SK-N-SH treated with all-trans-retinoic acid at 6 μM for 48 hours (cell line): ENCODE measurements around the gene ZNF146.

Source experiments
- ATAC-seq: fragments of 200-7000 bp; cut with Tn5 transposase; 3 replicates; pipeline ENCODE4 v1.9.1; 2020; ENCODE audit warnings: mild to moderate bottlenecking, moderate library complexity
- ARNTL ChIP-seq: fragments of 450-650 bp; formaldehyde crosslinking; IDR thresholded peaks from 2 replicates; pipeline ENCODE4 v1.5.0; 2020; ENCODE audit warnings: low read depth, mild to moderate bottlenecking, moderate library complexity, borderline replicate concordance
- BACH2 ChIP-seq: fragments of 250-450 bp; sonication (Bioruptor Pico); IDR thresholded peaks from 2 replicates; pipeline ENCODE4 v1.9.0; 2021; ENCODE audit warnings: mild to moderate bottlenecking, borderline replicate concordance
- ESRRG ChIP-seq: fragments of 250-450 bp; sonication (Bioruptor Pico); IDR thresholded peaks from 2 replicates; pipeline ENCODE4 v1.6.1; 2021; ENCODE audit warnings: mild to moderate bottlenecking
- GLIS3 ChIP-seq: fragments of 250-450 bp; sonication (Bioruptor Pico); IDR thresholded peaks from 2 replicates; pipeline ENCODE4 v1.5.0; 2020; ENCODE audit warnings: mild to moderate bottlenecking, moderate library complexity
- ISL1 ChIP-seq: fragments of 250-450 bp; sonication (Bioruptor Pico); IDR thresholded peaks from 2 replicates; pipeline ENCODE4 v2.1.2; 2022; ENCODE audit warnings: mild to moderate bottlenecking, moderate library complexity
- OSR1 ChIP-seq: fragments of 250-450 bp; sonication (Bioruptor Pico); IDR thresholded peaks from 2 replicates; pipeline ENCODE4 v1.8.0; 2022; ENCODE audit warnings: moderate library complexity, mild to moderate bottlenecking, inconsistent platforms
- PPARA ChIP-seq: fragments of 250-450 bp; sonication (Bioruptor Pico); IDR thresholded peaks from 2 replicates; pipeline ENCODE4 v1.5.0; 2020; ENCODE audit warnings: mild to moderate bottlenecking, borderline replicate concordance
- RARB ChIP-seq: fragments of 250-450 bp; sonication (Bioruptor Pico); IDR thresholded peaks from 2 replicates; pipeline ENCODE4 v1.8.0; 2021; ENCODE audit warnings: mild to moderate bottlenecking, moderate library complexity
- TCF4 ChIP-seq: fragments of 250-450 bp; sonication (Bioruptor Pico); IDR thresholded peaks from 2 replicates; pipeline ENCODE4 v1.8.0; 2021; ENCODE audit warnings: mild to moderate bottlenecking, moderate library complexity, borderline replicate concordance
- TOX ChIP-seq: fragments of 250-450 bp; sonication (Bioruptor Pico); IDR thresholded peaks from 2 replicates; pipeline ENCODE4 v1.8.0; 2021; ENCODE audit warnings: mild to moderate bottlenecking, moderate library complexity, borderline replicate concordance
- ZC3H10 ChIP-seq: fragments of 250-450 bp; sonication (Bioruptor Pico); IDR thresholded peaks from 2 replicates; pipeline ENCODE4 v1.5.1; 2021; ENCODE audit warnings: mild to moderate bottlenecking, moderate library complexity
- ZFP3 ChIP-seq: fragments of 250-450 bp; sonication (Bioruptor Pico); IDR thresholded peaks from 2 replicates; pipeline ENCODE4 v1.5.0; 2020; ENCODE audit warnings: mild to moderate bottlenecking, moderate library complexity
- ZNF565 ChIP-seq: fragments of 450-650 bp; formaldehyde crosslinking; conservative IDR thresholded peaks from 2 replicates; pipeline ENCODE4 v1.5.0; 2020; ENCODE audit warnings: low read depth, mild to moderate bottlenecking, moderate library complexity
- ZNF70 ChIP-seq: fragments of 450-650 bp; formaldehyde crosslinking; IDR thresholded peaks from 2 replicates; pipeline ENCODE4 v1.5.0; 2020; ENCODE audit warnings: mild to moderate bottlenecking, moderate library complexity
- ZNF8 ChIP-seq: fragments of 450-650 bp; formaldehyde crosslinking; IDR thresholded peaks from 2 replicates; pipeline ENCODE4 v1.5.0; 2020; ENCODE audit warnings: mild to moderate bottlenecking, moderate library complexity
- TF ChIP-seq, protein P1 (sequence below): fragments of 250-450 bp; sonication (Bioruptor Pico); IDR thresholded peaks from 2 replicates; pipeline ENCODE4 v1.5.0; 2020; ENCODE audit warnings: mild to moderate bottlenecking, moderate library complexity
- TF ChIP-seq, protein P2 (sequence below): fragments of 250-450 bp; sonication (Bioruptor Pico); IDR thresholded peaks from 2 replicates; pipeline ENCODE4 v1.8.0; 2020; ENCODE audit warnings: mild to moderate bottlenecking, moderate library complexity, borderline replicate concordance
- TF ChIP-seq, protein P3 (sequence below): fragments of 250-450 bp; sonication (Bioruptor Pico); IDR thresholded peaks from 2 replicates; pipeline ENCODE4 v1.5.1; 2020; ENCODE audit warnings: low read depth, mild to moderate bottlenecking, moderate library complexity
- TF ChIP-seq, protein P4 (sequence below): fragments of 250-450 bp; sonication (Bioruptor Pico); IDR thresholded peaks from 2 replicates; pipeline ENCODE4 v1.8.0; 2021; ENCODE audit warnings: low read depth, mild to moderate bottlenecking, moderate library complexity, borderline replicate concordance

The ZNF146 gene

DNA sequence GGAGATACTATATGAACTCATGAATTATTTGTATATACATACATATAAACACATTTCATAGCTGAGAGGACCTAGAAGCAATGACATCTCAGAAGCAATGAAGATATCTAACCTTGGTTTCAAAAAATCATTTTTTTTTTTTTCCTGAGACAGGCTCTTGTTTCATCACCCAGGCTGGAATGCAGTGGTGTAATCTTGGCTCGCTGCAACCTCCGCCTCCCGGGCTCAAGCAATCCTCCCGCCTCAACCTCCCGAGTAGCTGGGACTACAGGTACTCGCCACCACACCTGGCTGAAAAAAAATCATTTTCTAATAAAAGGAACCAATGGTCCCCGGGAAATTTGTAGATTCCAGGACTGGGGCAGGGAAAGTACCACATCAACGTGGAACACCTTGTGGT, 4.4 kb upstream of the ZNF146 start:
- TF ChIP-seq ZNF565 (no peak), GLIS3 (no peak), TOX (CRISPR knock-in tag) (no peak)
- ATAC-seq, result no peak

DNA sequence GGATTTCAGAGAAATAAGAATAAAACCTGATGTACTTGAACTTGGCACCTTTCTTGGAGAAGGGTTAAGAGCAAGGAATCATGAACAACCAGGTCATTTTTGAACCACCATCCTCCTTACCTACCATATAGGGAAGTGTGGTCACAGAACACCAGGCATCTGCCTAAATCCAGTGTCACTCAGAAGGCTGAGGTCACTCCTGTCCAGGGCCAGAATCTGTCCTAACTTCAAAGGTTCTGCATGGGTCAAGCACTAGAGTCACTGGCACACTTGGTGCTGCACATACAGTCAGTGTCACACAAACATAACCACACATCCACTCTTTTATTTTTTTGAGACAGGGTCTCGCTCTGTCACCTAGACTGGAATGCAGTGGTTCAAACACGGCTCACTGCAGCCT, 2.0 kb upstream of the ZNF146 start:
- TF ChIP-seq ESRRG (CRISPR knock-in tag) (no peak), ZC3H10 (CRISPR knock-in tag) (no peak), BACH2 (no peak), ZNF70 (CRISPR knock-in tag) (no peak), ISL1 (no peak), RARB (CRISPR knock-in tag) (no peak), ARNTL (CRISPR knock-in tag) (no peak), ZNF565 (no peak), TCF4 (CRISPR knock-in tag) (no peak), TOX (CRISPR knock-in tag) (no peak), ZFP3 (CRISPR knock-in tag) (no peak), ZNF8 (CRISPR knock-in tag) (no peak), OSR1 (CRISPR knock-in tag) (no peak)
- TF ChIP-seq, protein P1, sequence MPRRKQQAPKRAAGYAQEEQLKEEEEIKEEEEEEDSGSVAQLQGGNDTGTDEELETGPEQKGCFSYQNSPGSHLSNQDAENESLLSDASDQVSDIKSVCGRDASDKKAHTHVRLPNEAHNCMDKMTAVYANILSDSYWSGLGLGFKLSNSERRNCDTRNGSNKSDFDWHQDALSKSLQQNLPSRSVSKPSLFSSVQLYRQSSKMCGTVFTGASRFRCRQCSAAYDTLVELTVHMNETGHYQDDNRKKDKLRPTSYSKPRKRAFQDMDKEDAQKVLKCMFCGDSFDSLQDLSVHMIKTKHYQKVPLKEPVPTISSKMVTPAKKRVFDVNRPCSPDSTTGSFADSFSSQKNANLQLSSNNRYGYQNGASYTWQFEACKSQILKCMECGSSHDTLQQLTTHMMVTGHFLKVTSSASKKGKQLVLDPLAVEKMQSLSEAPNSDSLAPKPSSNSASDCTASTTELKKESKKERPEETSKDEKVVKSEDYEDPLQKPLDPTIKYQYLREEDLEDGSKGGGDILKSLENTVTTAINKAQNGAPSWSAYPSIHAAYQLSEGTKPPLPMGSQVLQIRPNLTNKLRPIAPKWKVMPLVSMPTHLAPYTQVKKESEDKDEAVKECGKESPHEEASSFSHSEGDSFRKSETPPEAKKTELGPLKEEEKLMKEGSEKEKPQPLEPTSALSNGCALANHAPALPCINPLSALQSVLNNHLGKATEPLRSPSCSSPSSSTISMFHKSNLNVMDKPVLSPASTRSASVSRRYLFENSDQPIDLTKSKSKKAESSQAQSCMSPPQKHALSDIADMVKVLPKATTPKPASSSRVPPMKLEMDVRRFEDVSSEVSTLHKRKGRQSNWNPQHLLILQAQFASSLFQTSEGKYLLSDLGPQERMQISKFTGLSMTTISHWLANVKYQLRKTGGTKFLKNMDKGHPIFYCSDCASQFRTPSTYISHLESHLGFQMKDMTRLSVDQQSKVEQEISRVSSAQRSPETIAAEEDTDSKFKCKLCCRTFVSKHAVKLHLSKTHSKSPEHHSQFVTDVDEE (CRISPR knock-in tag), result no peak
- TF ChIP-seq, protein P2, sequence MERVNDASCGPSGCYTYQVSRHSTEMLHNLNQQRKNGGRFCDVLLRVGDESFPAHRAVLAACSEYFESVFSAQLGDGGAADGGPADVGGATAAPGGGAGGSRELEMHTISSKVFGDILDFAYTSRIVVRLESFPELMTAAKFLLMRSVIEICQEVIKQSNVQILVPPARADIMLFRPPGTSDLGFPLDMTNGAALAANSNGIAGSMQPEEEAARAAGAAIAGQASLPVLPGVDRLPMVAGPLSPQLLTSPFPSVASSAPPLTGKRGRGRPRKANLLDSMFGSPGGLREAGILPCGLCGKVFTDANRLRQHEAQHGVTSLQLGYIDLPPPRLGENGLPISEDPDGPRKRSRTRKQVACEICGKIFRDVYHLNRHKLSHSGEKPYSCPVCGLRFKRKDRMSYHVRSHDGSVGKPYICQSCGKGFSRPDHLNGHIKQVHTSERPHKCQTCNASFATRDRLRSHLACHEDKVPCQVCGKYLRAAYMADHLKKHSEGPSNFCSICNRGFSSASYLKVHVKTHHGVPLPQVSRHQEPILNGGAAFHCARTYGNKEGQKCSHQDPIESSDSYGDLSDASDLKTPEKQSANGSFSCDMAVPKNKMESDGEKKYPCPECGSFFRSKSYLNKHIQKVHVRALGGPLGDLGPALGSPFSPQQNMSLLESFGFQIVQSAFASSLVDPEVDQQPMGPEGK, result no peak
- ATAC-seq, result no peak

DNA sequence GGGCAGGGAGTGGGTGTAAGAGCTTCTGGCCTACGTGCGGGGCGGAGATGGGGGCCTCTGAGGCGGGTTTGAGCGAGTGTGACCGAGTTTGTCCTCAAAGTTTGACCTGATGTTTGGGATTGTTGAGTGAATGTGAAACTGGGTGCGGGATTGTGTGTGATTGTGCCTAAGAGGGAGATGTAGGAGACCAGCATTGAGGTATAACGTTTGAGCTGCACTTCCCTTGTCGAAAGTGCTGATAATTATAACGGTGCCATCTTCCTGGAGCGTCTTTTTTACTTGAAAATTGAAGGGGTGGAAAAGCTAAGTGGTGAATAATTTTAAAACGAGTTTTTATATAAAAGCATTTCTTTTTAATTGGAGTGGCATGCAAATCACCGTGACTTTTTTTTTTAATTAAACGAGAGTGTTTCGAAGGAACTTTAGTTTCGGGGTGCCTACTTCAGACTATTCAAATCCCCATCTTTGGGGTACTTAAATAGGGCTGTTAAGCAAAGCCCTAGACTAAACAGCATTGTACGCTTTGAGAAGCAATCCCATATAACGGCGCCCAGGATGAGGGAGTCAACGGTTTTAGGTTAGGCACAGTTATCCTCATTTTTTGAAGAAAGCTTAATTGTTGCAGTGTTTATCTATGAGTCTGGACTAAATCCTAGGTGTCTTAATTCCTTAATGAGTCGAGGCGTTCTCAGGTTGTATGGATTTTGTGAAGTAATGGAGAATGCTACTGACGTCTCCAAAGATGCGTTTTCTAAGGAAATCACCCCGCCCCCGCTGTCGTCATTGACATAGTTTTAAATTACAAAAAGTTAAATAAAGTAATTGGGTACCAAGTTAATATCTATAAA, 594 bp downstream of the ZNF146 start:
- no peak for ATAC-seq
- TF ChIP-seq, protein P2, result no peak
- TF ChIP-seq ZFP3 (CRISPR knock-in tag) (peak; percentile 51; the same call in 1 of the 2 replicates), ZNF70 (CRISPR knock-in tag) (0 out of 2 replicates have a peak, but pooled peaks have one; percentile 8), ESRRG (CRISPR knock-in tag) (0 out of 2 replicates have a peak, but pooled peaks have one; percentile 76), PPARA (no peak), GLIS3 (0 out of 2 replicates have a peak, but pooled peaks have one; percentile 75)
- TF ChIP-seq, protein P3, sequence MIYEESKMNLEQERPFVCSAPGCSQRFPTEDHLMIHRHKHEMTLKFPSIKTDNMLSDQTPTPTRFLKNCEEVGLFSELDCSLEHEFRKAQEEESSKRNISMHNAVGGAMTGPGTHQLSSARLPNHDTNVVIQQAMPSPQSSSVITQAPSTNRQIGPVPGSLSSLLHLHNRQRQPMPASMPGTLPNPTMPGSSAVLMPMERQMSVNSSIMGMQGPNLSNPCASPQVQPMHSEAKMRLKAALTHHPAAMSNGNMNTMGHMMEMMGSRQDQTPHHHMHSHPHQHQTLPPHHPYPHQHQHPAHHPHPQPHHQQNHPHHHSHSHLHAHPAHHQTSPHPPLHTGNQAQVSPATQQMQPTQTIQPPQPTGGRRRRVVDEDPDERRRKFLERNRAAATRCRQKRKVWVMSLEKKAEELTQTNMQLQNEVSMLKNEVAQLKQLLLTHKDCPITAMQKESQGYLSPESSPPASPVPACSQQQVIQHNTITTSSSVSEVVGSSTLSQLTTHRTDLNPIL, result no peak
- TF ChIP-seq, protein P1 (CRISPR knock-in tag), result no peak
- TF ChIP-seq, protein P4, sequence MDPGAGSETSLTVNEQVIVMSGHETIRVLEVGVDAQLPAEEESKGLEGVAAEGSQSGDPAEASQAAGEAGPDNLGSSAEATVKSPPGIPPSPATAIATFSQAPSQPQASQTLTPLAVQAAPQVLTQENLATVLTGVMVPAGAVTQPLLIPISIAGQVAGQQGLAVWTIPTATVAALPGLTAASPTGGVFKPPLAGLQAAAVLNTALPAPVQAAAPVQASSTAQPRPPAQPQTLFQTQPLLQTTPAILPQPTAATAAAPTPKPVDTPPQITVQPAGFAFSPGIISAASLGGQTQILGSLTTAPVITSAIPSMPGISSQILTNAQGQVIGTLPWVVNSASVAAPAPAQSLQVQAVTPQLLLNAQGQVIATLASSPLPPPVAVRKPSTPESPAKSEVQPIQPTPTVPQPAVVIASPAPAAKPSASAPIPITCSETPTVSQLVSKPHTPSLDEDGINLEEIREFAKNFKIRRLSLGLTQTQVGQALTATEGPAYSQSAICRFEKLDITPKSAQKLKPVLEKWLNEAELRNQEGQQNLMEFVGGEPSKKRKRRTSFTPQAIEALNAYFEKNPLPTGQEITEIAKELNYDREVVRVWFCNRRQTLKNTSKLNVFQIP (CRISPR knock-in tag), result no peak
